HepG2 (cell line): ENCODE results near the gene ZNF485. TPM values are rescaled to one million over a fixed set of nuclear protein-coding genes. Genes with fewer than 3 reads are reported as not detected.

Source experiments
- AKAP8 ChIP-seq: sonication (generic); formaldehyde crosslinking; IDR thresholded peaks from 2 replicates; pipeline ENCODE4 v1.5.1; 2020; ENCODE audit warnings: mild to moderate bottlenecking, missing genetic modification reagents
- BCLAF1 ChIP-seq: fragments of 450-650 bp; IDR thresholded peaks from 2 replicates; pipeline ENCODE4 v1.6.1; 2017; ENCODE audit warnings: mild to moderate bottlenecking
- BRD4 ChIP-seq: sonication (generic); formaldehyde crosslinking; IDR thresholded peaks from 2 replicates; pipeline ENCODE4 v1.4.0; 2020; ENCODE audit warnings: missing genetic modification reagents
- CSRNP1 ChIP-seq: sonication (generic); formaldehyde crosslinking; IDR thresholded peaks from 2 replicates; pipeline ENCODE4 v1.8.1; 2023; ENCODE audit warnings: mild to moderate bottlenecking, missing genetic modification reagents
- DRAP1 ChIP-seq: IDR thresholded peaks from 2 replicates; pipeline ENCODE4 v1.6.1; 2016; ENCODE audit warnings: missing genetic modification reagents, missing compliant biosample characterization
- HMGXB4 ChIP-seq, 2 experiments: sonication (generic) in 1 of 2; formaldehyde crosslinking in 1 of 2; IDR thresholded peaks; 2 replicates each; pipeline versions ENCODE4 v1.4.0 to v1.6.1; 2018 to 2020; ENCODE audit warnings: missing genetic modification reagents in 2 of 2, borderline replicate concordance in 1 of 2, low read depth in 1 of 2, mild to moderate bottlenecking in 1 of 2, missing biosample characterization in 1 of 2
- JUN ChIP-seq: sonication (generic); formaldehyde crosslinking; IDR thresholded peaks from 2 replicates; pipeline ENCODE4 v1.4.0; 2020; ENCODE audit warnings: mild to moderate bottlenecking, missing genetic modification reagents
- MZF1 ChIP-seq: sonication (generic); formaldehyde crosslinking; IDR thresholded peaks from 2 replicates; pipeline ENCODE4 v1.8.1; 2023; ENCODE audit warnings: mild to moderate bottlenecking, missing genetic modification reagents, borderline replicate concordance
- NR1H2 ChIP-seq: sonication (generic); formaldehyde crosslinking; IDR thresholded peaks from 2 replicates; pipeline ENCODE4 v1.8.1; 2022; ENCODE audit warnings: low read depth, missing genetic modification reagents, borderline replicate concordance
- SIX1 ChIP-seq: sonication (generic); formaldehyde crosslinking; IDR thresholded peaks from 2 replicates; pipeline ENCODE4 v1.4.0; 2020; ENCODE audit warnings: missing genetic modification reagents, borderline replicate concordance
- SMARCE1 ChIP-seq: fragments of 450-650 bp; IDR thresholded peaks from 2 replicates; pipeline ENCODE4 v1.6.1; 2017; ENCODE audit warnings: borderline replicate concordance
- THAP9 ChIP-seq: sonication (generic); formaldehyde crosslinking; IDR thresholded peaks from 2 replicates; pipeline ENCODE4; 2020; ENCODE audit warnings: missing genetic modification reagents, mild to moderate bottlenecking, borderline replicate concordance
- TMF1 ChIP-seq: sonication (generic); formaldehyde crosslinking; IDR thresholded peaks from 2 replicates; pipeline ENCODE4 v1.8.1; 2022; ENCODE audit warnings: low read depth, missing genetic modification reagents
- ZFX ChIP-seq: sonication (generic); formaldehyde crosslinking; IDR thresholded peaks from 2 replicates; pipeline ENCODE4 v1.4.0; 2020; ENCODE audit warnings: mild to moderate bottlenecking, low read depth, missing genetic modification reagents, moderate library complexity
- ZKSCAN5 ChIP-seq: sonication (generic); formaldehyde crosslinking; IDR thresholded peaks from 2 replicates; pipeline ENCODE4 v1.5.1; 2020; ENCODE audit warnings: mild to moderate bottlenecking, missing genetic modification reagents
- ZNF225 ChIP-seq: sonication (generic); formaldehyde crosslinking; IDR thresholded peaks from 2 replicates; pipeline ENCODE4 v1.4.0; 2020; ENCODE audit warnings: mild to moderate bottlenecking, missing genetic modification reagents
- ZNF44 ChIP-seq: sonication (generic); formaldehyde crosslinking; IDR thresholded peaks from 2 replicates; pipeline ENCODE4 v1.5.1; 2020; ENCODE audit warnings: mild to moderate bottlenecking, missing genetic modification reagents
- ZNF576 ChIP-seq: sonication (generic); formaldehyde crosslinking; IDR thresholded peaks from 2 replicates; pipeline ENCODE4 v1.4.0; 2020; ENCODE audit warnings: mild to moderate bottlenecking, missing genetic modification reagents
- ZNF850 ChIP-seq: sonication (generic); formaldehyde crosslinking; conservative IDR thresholded peaks from 2 replicates; pipeline ENCODE4 v1.9.0; 2021; ENCODE audit warnings: mild to moderate bottlenecking, missing genetic modification reagents
- polyA plus RNA-seq, 8 experiments: library from polyadenylated mRNA; depleted of rRNA in 3 of 8; stranded (reverse) in 7 of 8; unstranded in 1 of 8; fragments of >200 nt; fragmentation: Illumina TruSeq in 4 of 8; extraction: Trizol in 4 of 8; gene quantifications; 2 replicates each; pipeline versions ENCODE4 v1.2.1 to v1.2.3, GENCODE V29; 2011 to 2016; ENCODE audit warnings: low read depth in 4 of 8, missing spikeins in 1 of 8, mixed read lengths in 1 of 8; ENCODE audit not compliant: insufficient read depth in 1 of 8
- total RNA-seq, 5 experiments: library from RNA; depleted of rRNA; stranded (reverse); fragments of >200 nt; fragmentation: Illumina TruSeq; extraction: Trizol; gene quantifications; 2 replicates each; pipeline ENCODE4 v1.2.3, GENCODE V29; 2016; ENCODE audit warnings: low read depth in 1 of 5

ZNF485 gene
- total and polyA plus RNA-seq, 2 of the 13 experiments (the other 11 are each of a cell fraction or from before 2014, with no cell fraction given): 1.4 to 3.3 TPM

GRCh38 chr10:43648398-43649184, 42.4 kb downstream of the ZNF485 start, which contains the start of gene ZNF32 (continued):
- TF ChIP-seq CSRNP1 (CRISPR knock-in tag) (no peak), NR1H2 (CRISPR knock-in tag) (no peak), ZKSCAN5 (no peak), THAP9 (no peak), BCLAF1 (no peak), AKAP8 (CRISPR knock-in tag) (peak; percentile 62; the same call in 1 of the 2 replicates), SMARCE1 (no peak), ZNF44 (CRISPR knock-in tag) (no peak), TMF1 (CRISPR knock-in tag) (no peak), ZFX (CRISPR knock-in tag) (peak; percentile 93), ZNF850 (no peak), ZNF225 (CRISPR knock-in tag) (no peak), ZNF576 (CRISPR knock-in tag) (no peak), SIX1 (CRISPR knock-in tag) (no peak), BRD4 (CRISPR knock-in tag) (no peak), DRAP1 (CRISPR knock-in tag) (no peak), MZF1 (no peak), JUN (CRISPR knock-in tag) (no peak), HMGXB4 (CRISPR knock-in tag; IDR thresholded peaks at IDR 0.05; ENCODE audit: borderline replicate concordance in 1 of 2, low read depth in 1 of 2) (peak; percentile 18 to 82; a peak in 3 of 4 replicates)
